Activated T-helper 9 cell treated with anti-CD3 and anti-CD28 coated beads, Interleukin-2, amount 50 U/mL, for 16 hours (primary cell): ENCODE data around the gene IRF9.

Experiments used
- DNase-seq: peaks from one replicate; pipeline ENCODE4 v3.0.0-alpha.2; 2020; ENCODE audit warnings: low read depth

IRF9 gene

GRCh38 chr14:24149302-24149969 is 11.6 kb upstream of the IRF9 start:
- no peak for DNase-seq

GRCh38 chr14:24150061-24150460 is 11.0 kb upstream of the IRF9 start:
- no peak for DNase-seq

GRCh38 chr14:24150567-24150966 is 10.5 kb upstream of the IRF9 start:
- no peak for DNase-seq

- no peak for DNase-seq
Observed at GRCh38 chr14:24150993-24151392, 10.1 kb upstream of the IRF9 start.

- no peak for DNase-seq
Observed at GRCh38 chr14:24151404-24152080, 9.5 kb upstream of the IRF9 start.

- DNase-seq = no peak
Observed at GRCh38 chr14:24155100-24155499, 6.0 kb upstream of the IRF9 start.

GRCh38 chr14:24156840-24157239 is 4.2 kb upstream of the IRF9 start:
- no peak for DNase-seq

- DNase-seq = no peak
Observed at GRCh38 chr14:24157331-24157730, 3.7 kb upstream of the IRF9 start.

GRCh38 chr14:24159777-24160498 is 1.1 kb upstream of the IRF9 start:
- DNase-seq = no peak

GRCh38 chr14:24160499-24160849 is 591 bp upstream of the IRF9 start:
- no peak for DNase-seq

- DNase-seq = no peak
Observed at GRCh38 chr14:24162093-24162492, 1.0 kb downstream of the IRF9 start.

GRCh38 chr14:24164518-24164991 is 3.5 kb downstream of the IRF9 start:
- DNase-seq = no peak

GRCh38 chr14:24165785-24166184 is 4.7 kb downstream of the IRF9 start:
- no peak for DNase-seq

- no peak for DNase-seq
Observed at GRCh38 chr14:24167469-24168114, 6.5 kb downstream of the IRF9 start.

GRCh38 chr14:24171422-24172260 is 10.6 kb downstream of the IRF9 start, which contains the start of gene REC8:
Gene REC8 (plus strand): TSS chr14:24172080. CDS start chr14:24172553, 473 bp downstream.
- DNase-seq = peak; percentile 32

GRCh38 chr14:24172261-24172860 is 11.3 kb downstream of the IRF9 start:
- DNase-seq = no peak

- no peak for DNase-seq
Observed at GRCh38 chr14:24172871-24173281, 11.8 kb downstream of the IRF9 start.

- no peak for DNase-seq
Observed at GRCh38 chr14:24176599-24176998, 15.5 kb downstream of the IRF9 start.

- no peak for DNase-seq
Observed at GRCh38 chr14:24177041-24177825, 16.2 kb downstream of the IRF9 start.

GRCh38 chr14:24177891-24178290 is 16.8 kb downstream of the IRF9 start:
- no peak for DNase-seq
